HG02885 (cell line): ENCODE results near the gene REV3L.
"Not testable (repeated sequence)": the region's sequence is repeated elsewhere in the genome, so short reads cannot be mapped to it uniquely, and the experiment has no call there.

Experiments
- ATAC-seq: cut with Tn5 transposase; IDR thresholded peaks from one replicate; pipeline ENCODE4 v1.9.1; 2021; ENCODE audit warnings: mild to moderate bottlenecking; ENCODE audit not compliant: unreplicated experiment, poor library complexity

REV3L gene, protein sequence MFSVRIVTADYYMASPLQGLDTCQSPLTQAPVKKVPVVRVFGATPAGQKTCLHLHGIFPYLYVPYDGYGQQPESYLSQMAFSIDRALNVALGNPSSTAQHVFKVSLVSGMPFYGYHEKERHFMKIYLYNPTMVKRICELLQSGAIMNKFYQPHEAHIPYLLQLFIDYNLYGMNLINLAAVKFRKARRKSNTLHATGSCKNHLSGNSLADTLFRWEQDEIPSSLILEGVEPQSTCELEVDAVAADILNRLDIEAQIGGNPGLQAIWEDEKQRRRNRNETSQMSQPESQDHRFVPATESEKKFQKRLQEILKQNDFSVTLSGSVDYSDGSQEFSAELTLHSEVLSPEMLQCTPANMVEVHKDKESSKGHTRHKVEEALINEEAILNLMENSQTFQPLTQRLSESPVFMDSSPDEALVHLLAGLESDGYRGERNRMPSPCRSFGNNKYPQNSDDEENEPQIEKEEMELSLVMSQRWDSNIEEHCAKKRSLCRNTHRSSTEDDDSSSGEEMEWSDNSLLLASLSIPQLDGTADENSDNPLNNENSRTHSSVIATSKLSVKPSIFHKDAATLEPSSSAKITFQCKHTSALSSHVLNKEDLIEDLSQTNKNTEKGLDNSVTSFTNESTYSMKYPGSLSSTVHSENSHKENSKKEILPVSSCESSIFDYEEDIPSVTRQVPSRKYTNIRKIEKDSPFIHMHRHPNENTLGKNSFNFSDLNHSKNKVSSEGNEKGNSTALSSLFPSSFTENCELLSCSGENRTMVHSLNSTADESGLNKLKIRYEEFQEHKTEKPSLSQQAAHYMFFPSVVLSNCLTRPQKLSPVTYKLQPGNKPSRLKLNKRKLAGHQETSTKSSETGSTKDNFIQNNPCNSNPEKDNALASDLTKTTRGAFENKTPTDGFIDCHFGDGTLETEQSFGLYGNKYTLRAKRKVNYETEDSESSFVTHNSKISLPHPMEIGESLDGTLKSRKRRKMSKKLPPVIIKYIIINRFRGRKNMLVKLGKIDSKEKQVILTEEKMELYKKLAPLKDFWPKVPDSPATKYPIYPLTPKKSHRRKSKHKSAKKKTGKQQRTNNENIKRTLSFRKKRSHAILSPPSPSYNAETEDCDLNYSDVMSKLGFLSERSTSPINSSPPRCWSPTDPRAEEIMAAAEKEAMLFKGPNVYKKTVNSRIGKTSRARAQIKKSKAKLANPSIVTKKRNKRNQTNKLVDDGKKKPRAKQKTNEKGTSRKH (N-terminal part only)

DNA sequence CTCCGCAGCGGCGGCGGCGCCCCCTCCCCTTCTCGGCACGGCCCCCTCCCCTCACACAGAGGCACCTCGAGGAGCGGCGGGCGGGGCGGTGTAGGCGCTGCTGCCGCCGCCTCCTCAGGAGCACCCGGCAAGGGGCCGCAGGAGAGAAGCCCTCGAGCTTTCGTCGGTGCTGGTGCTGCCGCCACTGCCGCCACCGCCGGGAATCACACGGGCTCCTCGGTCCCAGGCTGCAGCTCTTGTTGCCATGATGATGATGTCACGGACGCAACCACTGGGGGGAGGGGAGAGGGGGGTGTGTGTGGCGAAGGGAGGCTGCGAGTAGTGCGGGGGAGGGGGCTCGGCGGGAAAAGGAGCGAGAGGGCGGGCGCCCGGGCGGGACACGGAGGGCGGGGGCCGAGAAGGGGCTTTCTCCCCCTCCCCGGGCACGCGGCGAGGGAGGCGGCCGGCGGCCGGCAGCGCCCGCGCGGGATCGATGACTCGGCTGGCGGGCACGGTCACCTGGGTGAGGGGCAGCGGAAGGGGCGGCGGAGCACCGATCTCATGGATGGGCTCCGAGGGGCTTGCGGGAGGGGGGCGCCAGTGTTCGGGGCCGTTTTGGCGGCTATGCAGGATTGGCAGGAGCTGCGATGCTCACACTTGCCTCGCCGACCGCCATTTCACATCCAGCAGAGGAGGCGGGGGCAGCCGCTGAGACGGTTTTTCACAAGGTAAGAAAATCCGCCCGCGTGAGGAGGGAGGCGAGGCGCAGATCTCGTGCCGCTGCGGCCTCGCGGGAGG, at the start of gene REV3L:
REV3L (minus strand) TSS at position 260 of the 777 bp plus-strand sequence. CDS start 330 bp downstream, outside the sequence.
- ATAC-seq = peak; percentile 32

- no peak for ATAC-seq
Observed at GRCh38 chr6:111531185-111531584, 48.2 kb upstream of the REV3L start.

GRCh38 chr6:111530667-111531066, 47.6 kb upstream of the REV3L start:
- no peak for ATAC-seq

- no peak for ATAC-seq
Observed at GRCh38 chr6:111530218-111530617, 47.2 kb upstream of the REV3L start.

DNA sequence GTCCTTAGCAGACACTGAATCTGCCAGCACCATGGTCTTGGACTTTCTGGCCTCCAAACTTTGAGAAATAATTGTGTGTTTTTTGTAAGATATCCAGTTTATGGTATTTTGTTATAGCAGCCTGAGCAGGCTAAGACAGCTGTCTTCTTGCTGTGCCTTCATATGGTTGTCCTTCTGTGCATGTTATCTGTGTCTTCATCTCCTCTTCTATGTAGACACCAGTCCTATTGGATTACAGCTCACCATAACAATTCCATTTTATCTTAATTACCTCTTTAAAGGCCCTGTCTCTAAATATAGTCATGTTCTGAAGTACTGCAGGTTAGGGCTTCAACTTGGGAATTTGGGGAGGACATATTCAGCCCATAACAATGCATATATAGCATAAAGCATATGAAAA, 44.3 kb upstream of the REV3L start:
- ATAC-seq = no peak

DNA sequence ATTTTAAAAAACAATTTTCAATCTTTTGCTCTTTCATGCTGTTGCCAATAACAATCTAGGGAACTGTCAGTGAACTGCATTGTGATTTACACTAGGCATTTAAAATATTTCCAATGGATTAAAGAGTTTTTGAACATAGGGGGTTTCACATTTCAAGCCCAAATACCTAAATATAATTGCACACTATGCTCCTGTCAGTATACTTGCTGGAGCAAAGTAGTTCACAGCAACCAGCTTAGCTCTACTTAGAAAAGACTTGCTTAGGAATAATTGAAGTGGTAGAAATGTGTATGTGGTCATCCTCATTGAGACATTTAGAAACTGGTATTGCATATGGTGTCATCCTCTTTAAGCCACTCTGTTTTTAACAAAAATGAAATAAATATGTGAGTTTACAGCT, 41.7 kb upstream of the REV3L start:
- ATAC-seq = no peak

DNA sequence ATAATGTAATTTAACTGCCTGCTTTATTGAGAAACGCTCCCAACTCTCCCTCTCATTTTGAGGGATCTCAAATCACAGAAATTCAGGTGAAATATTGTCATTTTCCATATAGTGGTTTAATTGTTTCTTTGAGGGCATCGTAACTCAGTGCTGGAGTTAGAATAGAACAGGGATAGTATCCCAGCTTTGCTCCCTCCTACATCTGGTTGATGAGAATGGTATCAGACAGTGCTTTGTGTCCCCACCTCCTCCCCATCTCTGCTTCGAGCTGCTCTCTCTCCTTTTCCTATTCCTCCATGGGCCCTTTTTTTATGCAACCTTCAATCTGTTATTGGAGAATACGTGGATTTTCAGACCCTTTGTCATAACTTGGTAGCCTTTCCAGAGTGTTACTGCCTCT, 41.2 kb upstream of the REV3L start:
- no peak for ATAC-seq

- ATAC-seq = no peak
Observed at GRCh38 chr6:111523484-111524167, 40.6 kb upstream of the REV3L start.

- no peak for ATAC-seq
Observed at GRCh38 chr6:111522393-111523020, 39.5 kb upstream of the REV3L start.

GRCh38 chr6:111521497-111522270, 38.7 kb upstream of the REV3L start:
- ATAC-seq = no peak

- ATAC-seq = no peak
Observed at GRCh38 chr6:111520524-111520923, 37.5 kb upstream of the REV3L start.

DNA sequence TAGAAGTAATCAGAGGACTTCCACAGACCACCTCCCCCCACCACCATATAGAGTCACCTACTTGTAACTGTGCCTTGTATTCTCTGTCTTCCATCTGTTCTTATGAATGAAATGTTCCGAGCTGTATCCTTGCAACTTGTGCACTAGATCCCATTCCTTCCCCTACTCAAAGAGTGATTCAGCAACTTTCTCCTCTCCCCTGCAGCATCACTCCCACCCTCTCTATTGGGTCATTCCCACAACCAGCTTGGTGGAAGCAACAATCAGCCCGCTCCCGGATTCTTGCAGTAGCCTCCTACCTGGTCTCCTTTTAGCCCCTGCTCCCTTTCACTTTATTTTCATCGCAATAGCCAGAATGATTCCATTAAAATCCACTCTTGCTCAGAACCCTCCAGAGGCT, 34.9 kb upstream of the REV3L start:
- ATAC-seq = no peak

GRCh38 chr6:111515259-111515658, 32.2 kb upstream of the REV3L start:
- ATAC-seq = no peak

DNA sequence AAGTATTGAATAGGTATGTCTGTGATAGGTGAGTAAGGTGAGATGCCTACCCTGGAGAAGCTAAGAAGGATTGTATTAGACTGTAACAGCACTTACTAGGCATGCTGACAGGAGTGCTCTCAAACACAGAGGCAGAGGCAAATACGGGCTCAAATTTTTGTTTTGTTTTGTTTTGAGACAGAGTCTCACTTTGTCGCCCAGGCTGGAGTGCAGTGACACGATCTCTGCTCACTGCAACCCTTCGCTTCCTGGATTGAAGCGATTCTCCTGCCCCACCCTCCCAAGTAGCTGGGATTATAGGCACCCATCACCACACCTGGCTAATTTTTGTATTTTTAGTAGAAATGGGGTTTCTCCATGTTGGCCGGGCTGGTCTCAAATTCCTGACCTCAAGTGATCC, 31.5 kb upstream of the REV3L start:
- ATAC-seq = not testable (repeated sequence)

DNA sequence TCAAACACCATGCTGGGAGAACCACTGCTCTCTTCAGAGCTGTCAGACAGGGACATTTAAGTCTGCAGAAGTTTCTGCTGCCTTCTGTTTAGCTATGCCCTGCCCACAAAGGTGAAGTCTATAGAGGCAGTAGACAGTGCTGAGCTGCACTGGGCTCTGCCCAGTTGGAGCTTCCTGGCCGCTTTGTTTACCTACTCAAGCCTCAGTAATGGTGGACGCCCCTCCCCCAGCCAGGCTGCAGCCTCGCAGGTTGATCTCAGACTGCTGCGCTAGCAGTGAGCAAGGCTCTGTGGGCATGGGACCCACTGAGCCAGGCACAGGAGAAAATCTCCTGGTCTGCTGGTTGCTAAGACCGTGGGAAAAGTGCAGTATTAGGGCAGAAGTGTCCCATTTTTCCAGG, 24.2 kb upstream of the REV3L start:
- not testable (repeated sequence) for ATAC-seq

GRCh38 chr6:111505498-111505897, 22.5 kb upstream of the REV3L start:
- not testable (repeated sequence) for ATAC-seq

- no peak for ATAC-seq
Observed at GRCh38 chr6:111503660-111504059, 20.6 kb upstream of the REV3L start.

GRCh38 chr6:111503194-111503593, 20.2 kb upstream of the REV3L start:
- ATAC-seq = no peak
